ENCODE results near the gene IMP3.
A peak's percentile ranks its signal among the peaks of the same experiment; 100 is the strongest.
"Not testable (repeated sequence)": the region's sequence is repeated elsewhere in the genome, so short reads cannot be mapped to it uniquely, and the experiment has no call there.

The IMP3 gene

GRCh38 chr15:75650908-75651809 lies 11.1 kb upstream of the IMP3 start:
- no peak for DNase-seq (ENCODE audit: low read depth)

GRCh38 chr15:75649848-75650247 lies 9.8 kb upstream of the IMP3 start:
- DNase-seq (ENCODE audit: low read depth) = no peak

GRCh38 chr15:75649045-75649761 lies 9.2 kb upstream of the IMP3 start:
- DNase-seq (ENCODE audit: low read depth) = no peak

- DNase-seq (ENCODE audit: low read depth) = no peak
Measured at GRCh38 chr15:75648156-75649000, 8.4 kb upstream of the IMP3 start.

DNA sequence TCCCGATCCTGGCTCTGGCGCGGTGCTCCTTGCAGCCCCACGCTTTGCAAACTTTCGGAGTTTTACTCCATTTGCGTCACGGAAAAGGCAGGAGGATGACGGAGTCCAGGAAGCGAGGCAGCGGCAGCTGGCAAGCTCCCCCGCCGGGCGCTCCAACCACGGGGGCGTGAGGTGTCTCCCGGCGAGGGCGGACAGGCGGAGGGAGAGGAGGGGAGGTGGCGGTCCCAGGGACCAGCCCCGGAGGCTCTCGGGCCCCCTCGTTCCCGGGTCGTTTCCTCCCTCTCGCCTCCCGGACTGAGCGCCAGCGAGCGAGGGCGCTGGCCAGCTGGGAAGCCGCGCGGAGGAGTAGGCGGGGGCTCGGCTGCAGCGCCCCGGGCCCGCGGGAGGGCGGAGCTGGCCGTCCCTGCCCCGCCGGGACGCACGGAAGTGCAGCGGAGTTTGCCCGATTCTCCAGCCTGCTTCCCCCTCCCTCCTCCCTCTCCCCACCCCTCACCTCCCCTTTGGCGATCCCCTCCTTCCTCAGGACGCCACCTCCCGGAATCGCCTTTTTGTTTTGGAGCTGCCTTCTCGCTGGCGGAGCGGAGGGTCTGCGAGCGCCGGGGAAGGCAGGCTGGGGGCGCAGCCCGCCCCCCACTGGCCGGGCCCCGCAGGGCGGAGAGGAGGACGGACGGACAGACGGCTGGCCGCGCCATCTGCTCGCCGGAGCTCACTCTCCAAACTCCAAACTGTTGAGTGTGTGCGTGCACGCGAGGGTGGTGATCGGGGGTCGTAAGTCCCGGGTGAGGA lies 7.5 kb upstream of the IMP3 start, which contains the start of gene SNX33:
SNX33 (plus strand) TSS at position 543 of the 786 bp plus-strand sequence. CDS start 1,191 bp downstream, outside the sequence.
- no peak for DNase-seq (ENCODE audit: low read depth)

- no peak for DNase-seq (ENCODE audit: low read depth)
Measured at GRCh38 chr15:75646944-75647364, 6.9 kb upstream of the IMP3 start.

- no peak for DNase-seq (ENCODE audit: low read depth)
Measured at GRCh38 chr15:75646112-75646943, 6.3 kb upstream of the IMP3 start.

DNA sequence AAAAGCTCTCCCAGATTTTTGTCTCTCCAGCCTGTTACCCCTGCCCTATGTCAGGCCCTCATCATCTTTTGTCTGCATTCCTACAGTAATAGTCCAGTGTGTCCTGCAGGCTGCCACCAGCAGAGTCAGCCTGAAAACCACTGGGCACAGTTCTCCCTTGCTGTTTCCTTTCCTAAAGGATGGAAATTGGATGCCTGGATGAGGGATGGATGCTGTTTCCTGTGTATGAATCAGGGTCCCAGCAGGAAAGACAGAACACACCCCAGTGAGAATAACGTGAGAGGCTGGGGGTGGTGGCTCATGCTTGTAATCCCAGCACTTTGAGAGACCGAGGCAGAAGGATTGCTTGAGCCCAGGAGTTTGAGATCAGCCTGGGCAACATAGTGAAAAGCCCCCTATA lies 4.4 kb upstream of the IMP3 start:
- no peak for DNase-seq (ENCODE audit: low read depth)

- no peak for DNase-seq (ENCODE audit: low read depth)
Measured at GRCh38 chr15:75641603-75642002, 1.6 kb upstream of the IMP3 start.

DNA sequence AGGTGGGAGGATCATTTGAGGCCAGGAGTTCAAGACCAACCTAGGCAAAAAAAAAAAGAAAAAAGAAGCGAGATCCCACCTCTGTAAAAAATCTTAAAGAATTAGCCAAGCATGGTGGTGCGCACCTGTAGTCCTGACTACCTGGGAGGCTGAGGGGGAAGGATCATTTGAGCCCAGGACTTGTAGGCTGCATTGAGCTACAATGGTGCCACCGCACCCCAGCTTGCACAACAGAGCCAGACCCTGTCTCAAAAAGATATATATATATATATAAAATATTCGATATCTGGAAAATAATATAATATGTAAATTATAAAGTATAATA lies 1.1 kb upstream of the IMP3 start:
- no peak for DNase-seq (ENCODE audit: low read depth)

DNA sequence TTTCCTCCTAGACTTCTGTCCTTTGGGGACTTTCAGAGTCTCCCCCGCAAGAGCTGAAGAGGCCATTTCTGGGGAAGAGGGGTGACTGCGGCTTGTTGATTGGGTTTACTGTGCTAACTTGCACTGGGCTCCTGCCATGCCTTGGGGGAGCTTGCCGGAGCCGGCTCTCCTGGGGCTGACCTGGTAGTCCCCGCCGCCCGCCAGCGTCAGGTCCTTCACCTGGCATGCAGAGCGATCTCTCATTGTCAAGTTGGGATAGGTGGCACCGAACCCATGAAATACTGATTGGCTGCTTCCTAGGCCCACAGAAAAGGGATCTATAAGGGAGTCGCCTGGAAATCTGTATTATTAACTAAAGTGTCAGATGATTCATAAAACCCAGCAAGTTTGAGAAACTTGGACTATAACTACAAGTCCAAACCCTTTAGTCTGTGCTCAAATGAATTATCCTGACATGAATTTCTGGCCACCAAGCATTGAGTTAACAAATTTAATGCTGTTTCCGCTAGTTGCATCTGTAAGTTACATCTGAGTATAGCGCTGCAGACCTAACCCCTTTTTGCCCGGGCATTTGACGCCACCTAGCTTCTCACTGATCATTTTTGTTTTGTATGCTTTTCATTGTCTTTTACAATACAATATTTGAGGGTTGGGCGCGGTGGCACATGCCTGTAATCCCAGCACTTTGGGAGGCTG lies 607 bp upstream of the IMP3 start:
- DNase-seq (ENCODE audit: low read depth) = no peak

DNA sequence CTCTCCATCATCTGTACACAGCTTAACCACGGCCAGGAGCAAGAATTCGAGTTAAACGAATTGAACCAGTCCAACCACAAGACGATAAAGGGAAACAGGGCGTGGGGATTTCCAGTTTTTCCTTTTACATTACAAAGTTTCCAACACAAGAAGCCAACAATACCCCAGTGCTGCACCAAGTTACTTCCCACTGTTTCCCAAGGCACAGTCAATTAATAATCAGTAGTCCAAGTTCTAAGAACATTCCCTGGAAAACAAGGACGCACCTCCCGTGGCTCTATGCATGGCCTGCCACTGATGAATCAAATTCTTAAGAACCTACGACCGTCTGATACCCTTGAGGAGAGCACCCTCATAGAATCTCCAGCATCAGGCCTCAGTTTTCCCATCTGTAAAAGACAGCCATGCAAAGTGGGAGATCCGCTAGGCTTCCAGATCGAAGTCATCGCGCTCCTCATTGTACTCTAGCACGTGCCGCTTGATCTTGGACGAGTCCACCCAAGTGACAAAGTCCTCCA lies 774 bp downstream of the IMP3 start:
- DNase-seq (ENCODE audit: low read depth) = no peak

- DNase-seq (ENCODE audit: low read depth) = no peak
Measured at GRCh38 chr15:75637245-75638009, 2.6 kb downstream of the IMP3 start.

DNA sequence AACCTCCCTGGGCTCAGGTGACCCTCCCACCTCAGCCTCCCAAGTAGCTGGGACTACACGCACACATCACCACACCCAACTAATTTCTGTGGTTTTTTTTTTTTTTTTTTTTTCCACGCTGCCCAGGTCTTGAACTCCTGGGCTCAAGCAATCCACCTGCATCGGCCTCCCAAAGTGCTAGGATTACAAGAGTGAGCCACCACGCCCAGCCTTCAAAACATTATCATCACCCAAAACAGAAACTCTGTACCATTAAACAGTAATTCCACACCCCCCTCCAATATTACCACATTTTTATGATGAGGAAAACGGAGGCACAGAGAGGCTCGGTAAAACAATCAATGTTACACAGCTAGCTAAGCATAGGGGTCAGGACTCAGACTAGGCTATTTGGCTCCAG lies 4.0 kb downstream of the IMP3 start:
- no peak for DNase-seq (ENCODE audit: low read depth)

- not testable (repeated sequence) for DNase-seq (ENCODE audit: low read depth)
Measured at GRCh38 chr15:75633922-75634321, 6.1 kb downstream of the IMP3 start.

GRCh38 chr15:75631935-75632334 lies 8.1 kb downstream of the IMP3 start:
- no peak for DNase-seq (ENCODE audit: low read depth)

GRCh38 chr15:75625542-75626347 lies 14.3 kb downstream of the IMP3 start, which contains the start of gene SNUPN:
Gene SNUPN (minus strand): TSS chr15:75625725. CDS start chr15:75621051, 4,674 bp downstream.
- DNase-seq (ENCODE audit: low read depth) = peak; percentile 49

- DNase-seq (ENCODE audit: low read depth) = no peak
Measured at GRCh38 chr15:75622505-75622904, 17.5 kb downstream of the IMP3 start.

All from HS-27A (cell line).